NCI-H2227 treated with DMSO at 0.1 percent for 48 hours (cell line): ENCODE results near the gene GTF2A2.

ENCODE experiments used
- DNase-seq: peaks from one replicate; lab custom pipeline; 2025; lab: John Stamatoyannopoulos, UW

Gene GTF2A2

DNA sequence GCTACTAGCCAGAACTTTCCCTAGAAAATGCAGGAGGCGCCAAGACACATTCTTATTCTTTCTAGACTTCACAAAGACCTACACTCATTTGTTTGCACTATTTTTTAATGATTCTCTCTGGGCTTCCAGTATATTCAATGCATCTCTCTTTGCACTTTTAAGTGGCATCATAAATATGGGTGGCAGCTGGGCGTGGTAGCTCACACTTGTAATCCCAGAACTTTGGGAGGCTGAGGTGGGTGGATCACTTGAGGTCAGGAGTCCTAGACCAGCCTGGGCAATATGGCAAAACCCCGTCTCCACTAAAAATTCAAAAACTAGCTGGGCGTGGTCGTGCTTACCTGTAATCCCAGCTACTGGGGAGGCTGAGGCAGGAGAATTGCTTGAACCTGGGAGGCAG lies 51.3 kb downstream of the GTF2A2 start:
- no peak for DNase-seq

DNA sequence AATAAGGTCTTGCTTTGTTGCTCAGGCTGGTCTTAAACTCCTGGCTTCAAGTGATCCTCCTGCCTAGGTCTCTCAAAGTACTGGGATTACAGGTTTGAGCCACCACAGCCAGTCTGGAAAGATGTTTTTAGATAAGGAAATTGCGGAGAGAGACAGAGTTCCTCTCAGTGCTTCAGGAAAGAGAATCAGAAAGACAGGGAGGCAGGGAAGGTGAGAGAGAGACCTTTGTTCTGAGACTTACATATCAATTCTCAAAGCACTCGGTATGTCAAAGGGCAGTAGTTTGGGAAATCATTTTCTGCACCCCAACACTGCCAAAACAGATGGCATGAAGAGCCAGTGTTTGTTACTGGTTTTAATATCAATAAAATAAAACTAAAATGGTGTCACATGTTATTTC lies 58.9 kb downstream of the GTF2A2 start:
- DNase-seq = no peak

DNA sequence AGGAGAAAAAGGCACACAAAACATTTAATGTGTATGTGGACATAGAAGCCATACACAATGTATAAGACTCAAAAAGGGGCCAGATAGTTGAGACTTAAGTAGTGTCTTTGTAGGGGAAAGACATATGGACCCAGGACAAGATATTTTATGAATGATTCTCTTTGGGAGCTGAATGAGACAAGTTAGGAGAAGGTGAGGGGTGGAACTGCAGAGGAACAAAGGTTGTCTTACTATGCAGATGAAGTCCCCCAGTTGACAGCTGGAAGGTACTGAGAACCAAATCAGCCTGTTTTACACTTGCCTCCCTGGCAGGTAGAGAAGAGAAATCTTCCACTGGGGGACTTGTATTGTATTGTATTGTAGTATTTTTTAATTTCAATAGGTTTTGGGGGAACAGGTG lies 60.7 kb downstream of the GTF2A2 start:
- no peak for DNase-seq

DNA sequence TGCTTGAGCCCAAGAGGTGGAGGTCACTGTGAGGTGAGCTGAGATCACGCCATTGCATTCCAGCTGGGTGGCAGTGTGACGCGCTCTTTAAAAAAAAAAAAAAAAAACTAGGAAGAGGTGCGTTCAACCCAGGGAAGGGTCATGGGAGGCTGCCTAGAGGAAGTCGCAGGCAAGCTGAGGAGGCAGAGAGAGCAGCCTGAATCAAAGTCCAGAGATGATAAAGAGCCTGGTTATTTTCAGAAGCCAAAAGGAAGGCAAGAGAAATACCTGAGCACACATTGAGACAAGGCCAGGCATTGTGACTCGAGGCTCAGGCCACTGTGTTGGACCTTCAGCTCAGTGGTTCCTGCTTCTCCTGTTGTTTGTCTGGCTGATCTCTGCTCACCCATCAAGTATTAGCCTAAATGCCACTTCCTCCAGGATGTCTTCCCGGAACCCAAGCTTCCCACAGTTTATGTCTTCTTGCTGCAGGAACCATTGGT lies 61.8 kb downstream of the GTF2A2 start:
- no peak for DNase-seq

DNA sequence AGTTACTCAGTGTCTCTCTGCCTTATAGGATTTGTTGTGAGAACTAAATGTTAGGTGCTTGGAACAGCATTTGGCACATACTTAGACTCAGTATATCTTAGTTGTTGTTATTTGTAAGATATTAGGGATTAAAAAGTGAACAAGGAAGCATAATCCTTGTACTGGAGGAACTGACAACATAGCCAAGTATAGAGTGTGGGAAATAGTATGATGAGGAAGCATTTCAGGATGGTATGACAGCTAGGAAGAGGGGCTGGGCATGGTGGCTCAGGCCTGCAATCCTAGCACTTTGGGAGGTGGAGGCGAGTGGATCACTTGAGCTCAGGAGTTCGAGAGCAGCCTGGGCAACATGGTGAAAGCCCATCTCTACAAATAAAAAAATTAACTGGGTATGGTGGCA lies 62.3 kb downstream of the GTF2A2 start:
- no peak for DNase-seq

DNA sequence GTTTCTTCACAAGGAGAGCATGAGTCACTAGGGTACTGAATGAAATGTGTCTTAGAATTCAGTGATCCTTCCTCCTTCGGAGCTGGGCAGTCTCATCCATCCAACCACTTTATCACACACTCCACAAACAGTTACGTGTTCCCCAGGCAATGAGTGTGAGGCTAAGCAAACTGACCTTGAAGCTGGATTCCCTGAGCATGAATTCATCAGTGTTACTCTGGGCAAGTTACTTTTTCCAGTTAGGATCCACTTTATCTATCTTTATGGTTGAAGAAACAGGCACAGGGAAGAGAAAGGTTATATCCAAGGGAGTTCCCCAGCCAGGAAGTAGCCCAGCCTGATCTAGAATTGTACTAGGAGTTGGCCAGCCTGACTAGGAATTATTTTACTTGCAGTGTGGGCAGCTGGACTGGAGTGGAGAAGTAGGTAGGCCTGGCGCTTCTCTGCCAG lies 62.8 kb downstream of the GTF2A2 start:
- no peak for DNase-seq

DNA sequence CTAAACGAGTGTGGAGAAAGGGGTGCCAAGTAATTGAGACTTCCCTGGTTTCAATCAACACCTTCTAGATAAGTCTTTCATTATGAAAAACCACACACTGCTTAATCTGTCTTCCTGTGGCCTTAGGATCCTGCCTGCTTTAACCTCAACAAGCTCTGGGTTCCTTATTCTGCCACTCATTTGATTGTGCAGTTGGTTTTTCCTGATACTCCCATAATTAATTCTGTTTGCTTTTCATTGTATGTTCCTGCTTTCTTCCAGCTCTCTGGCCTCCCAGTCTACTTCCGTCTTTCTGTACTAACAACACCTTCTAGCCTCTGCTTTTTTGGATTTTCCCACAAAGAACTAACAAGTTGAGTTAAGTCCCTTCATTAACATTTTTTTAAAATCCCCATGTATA lies 66.0 kb downstream of the GTF2A2 start:
- no peak for DNase-seq

DNA sequence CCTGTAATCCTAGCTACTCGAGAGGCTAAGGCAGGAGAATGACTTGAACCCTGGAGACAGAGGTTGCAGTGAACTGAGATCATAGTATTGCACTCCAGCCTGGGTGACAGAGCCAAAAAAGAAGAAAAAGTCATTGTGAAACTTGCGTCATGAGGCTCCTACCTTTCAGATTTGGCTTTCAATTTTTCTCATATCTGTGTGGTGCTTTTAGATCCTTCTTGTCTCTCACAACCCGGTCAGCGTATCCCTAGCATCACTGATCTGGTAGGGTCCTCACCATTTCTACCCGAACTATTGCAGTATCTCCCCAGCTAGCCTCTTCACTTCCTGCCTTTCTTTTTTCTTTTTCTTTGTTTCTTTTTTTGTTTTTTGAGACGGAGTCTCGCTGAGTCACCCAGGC lies 67.3 kb downstream of the GTF2A2 start:
- no peak for DNase-seq
